Activated naive CD8-positive, alpha-beta T cell (primary cell): Measurements from ENCODE around the gene SLC17A2.
A peak's percentile ranks its signal among the peaks of the same experiment; 100 is the strongest.
"Not testable (repeated sequence)": the region's sequence is repeated elsewhere in the genome, so short reads cannot be mapped to it uniquely, and the experiment has no call there.

Experiments
- H3K27ac Mint-ChIP-seq: one replicate; pipeline ENCODE4 v1.8.0; 2021; ENCODE audit warnings: mixed read lengths
- H3K27me3 Mint-ChIP-seq: one replicate; pipeline ENCODE4 v1.8.0; 2021; ENCODE audit warnings: mixed read lengths
- H3K36me3 Mint-ChIP-seq: one replicate; pipeline ENCODE4 v1.8.0; 2021; ENCODE audit warnings: mixed read lengths
- H3K4me1 Mint-ChIP-seq: one replicate; pipeline ENCODE4 v1.8.0; 2021; ENCODE audit warnings: low read depth, mixed read lengths
- H3K4me3 Mint-ChIP-seq: one replicate; pipeline ENCODE4 v1.8.0; 2021; ENCODE audit warnings: mild to moderate bottlenecking, mixed read lengths
- H3K9me3 Mint-ChIP-seq: one replicate; pipeline ENCODE4 v1.8.0; 2021; ENCODE audit warnings: low read depth, mixed read lengths

The SLC17A2 gene

DNA sequence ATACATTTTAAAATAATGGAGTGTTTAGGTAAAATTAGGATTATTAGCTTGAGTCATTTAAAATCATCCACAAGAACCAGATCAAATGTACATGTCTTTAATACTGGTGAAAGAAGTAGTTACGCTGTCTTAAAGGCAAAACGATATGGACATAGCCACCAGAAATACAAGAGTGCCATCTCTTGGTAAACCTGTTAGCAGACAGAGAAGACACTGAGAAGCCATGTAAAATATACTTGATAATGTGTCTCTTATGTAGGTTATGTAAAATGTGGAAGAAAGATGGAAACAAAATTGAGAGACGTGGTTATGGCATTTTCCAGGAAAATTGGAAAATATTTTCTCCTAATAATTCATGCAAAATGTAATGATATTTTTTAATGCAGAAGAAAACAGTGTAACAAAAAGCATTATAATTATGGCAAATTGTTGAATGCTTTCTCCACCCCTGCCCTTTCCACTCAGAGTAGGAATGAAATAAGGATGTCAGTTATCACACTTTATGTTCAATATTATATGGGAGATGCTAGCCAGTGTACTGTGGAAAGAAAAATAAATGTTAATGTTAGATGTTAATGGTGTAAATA, 12.2 kb upstream of the SLC17A2 start:
- H3K27me3 Mint-ChIP-seq = peaks cover 3% of the 10 kb centered on the region
- H3K36me3 Mint-ChIP-seq = peaks cover 5% of the 10 kb centered on the region
- peaks cover 13% of the 10 kb centered on the region for H3K4me1 Mint-ChIP-seq
- peaks cover 9% of the 10 kb centered on the region for H3K9me3 Mint-ChIP-seq
- H3K4me3 Mint-ChIP-seq = no peak overlapping the region
- H3K27ac Mint-ChIP-seq = no peak overlapping the region

DNA sequence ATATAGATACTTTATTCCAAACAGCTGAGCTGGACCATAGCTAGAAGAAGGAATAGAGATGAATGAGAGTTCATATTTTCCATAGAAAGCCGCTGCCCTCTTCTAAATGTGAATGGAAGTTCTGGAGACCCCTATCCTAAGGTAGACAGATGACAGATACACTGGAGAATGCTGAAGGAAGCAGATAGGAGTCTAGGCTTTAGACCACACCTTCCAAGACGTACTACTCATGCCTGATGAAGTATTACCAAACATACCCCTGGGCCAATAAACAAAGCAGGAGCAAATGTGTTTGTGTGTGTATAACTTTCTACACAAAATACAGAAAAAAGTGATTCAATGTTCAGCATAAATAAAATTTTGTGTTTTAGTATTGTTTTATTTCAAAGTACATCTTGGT, 9.1 kb upstream of the SLC17A2 start:
- Mint-ChIP-seq H3K36me3 (no peaks in the 10 kb centered on the region), H3K4me3 (no peak overlapping the region), H3K27me3 (peaks cover 2% of the 10 kb centered on the region), H3K4me1 (no peaks in the 10 kb centered on the region), H3K27ac (no peak overlapping the region), H3K9me3 (no peaks in the 10 kb centered on the region)

- H3K4me3 Mint-ChIP-seq = no peak overlapping the region
- peaks cover 1% of the 10 kb centered on the region for H3K27me3 Mint-ChIP-seq
- H3K27ac Mint-ChIP-seq = no peak overlapping the region
- H3K4me1 Mint-ChIP-seq = no peaks in the 10 kb centered on the region
- no peaks in the 10 kb centered on the region for H3K9me3 Mint-ChIP-seq
- H3K36me3 Mint-ChIP-seq = peaks cover 2% of the 10 kb centered on the region
Measured at GRCh38 chr6:25935953-25936352, 5.5 kb upstream of the SLC17A2 start.

GRCh38 chr6:25934735-25935313, 4.3 kb upstream of the SLC17A2 start:
- H3K27ac Mint-ChIP-seq = no peak overlapping the region
- peaks cover 2% of the 10 kb centered on the region for H3K36me3 Mint-ChIP-seq
- H3K4me3 Mint-ChIP-seq = no peak overlapping the region
- no peaks in the 10 kb centered on the region for H3K4me1 Mint-ChIP-seq
- H3K27me3 Mint-ChIP-seq = peaks cover 1% of the 10 kb centered on the region
- H3K9me3 Mint-ChIP-seq = no peaks in the 10 kb centered on the region

DNA sequence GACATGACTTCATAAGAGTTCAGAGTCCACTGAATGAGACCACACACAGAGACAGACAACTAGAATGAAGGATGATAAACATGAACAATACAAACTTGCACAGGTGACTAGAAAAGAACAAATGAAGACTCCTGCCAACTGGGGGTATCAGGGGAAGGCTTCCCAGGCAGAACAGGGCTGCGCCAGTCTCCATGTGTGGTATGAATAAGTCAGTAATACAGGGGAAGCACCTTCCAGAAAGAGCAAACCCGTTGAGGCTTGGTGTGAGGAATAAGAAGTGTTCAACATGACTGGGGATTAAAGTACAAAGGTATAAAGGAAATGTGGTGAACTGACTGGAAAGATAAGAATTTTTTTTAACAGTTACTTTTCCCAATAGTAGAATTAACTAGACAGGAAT, 3.7 kb upstream of the SLC17A2 start:
- Mint-ChIP-seq H3K27me3 (peaks cover 1% of the 10 kb centered on the region), H3K9me3 (no peaks in the 10 kb centered on the region), H3K27ac (no peak overlapping the region), H3K4me1 (no peaks in the 10 kb centered on the region), H3K36me3 (peaks cover 2% of the 10 kb centered on the region), H3K4me3 (no peak overlapping the region)

DNA sequence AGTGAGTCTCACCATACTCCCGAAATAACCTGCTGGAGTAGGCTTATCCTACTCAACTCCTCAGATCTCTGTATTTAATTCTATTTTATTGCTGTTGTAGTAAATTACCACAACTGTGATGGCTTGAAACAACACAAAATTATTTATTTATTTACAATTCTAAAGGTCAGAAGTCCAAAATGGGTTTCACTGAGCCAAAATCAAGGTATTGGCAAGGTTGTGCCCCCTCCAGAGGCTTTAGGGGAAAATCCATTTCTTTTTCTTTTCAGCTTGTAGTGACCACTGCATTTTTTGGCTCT, 869 bp upstream of the SLC17A2 start:
- no peaks in the 10 kb centered on the region for H3K9me3 Mint-ChIP-seq
- no peaks in the 10 kb centered on the region for H3K4me1 Mint-ChIP-seq
- H3K4me3 Mint-ChIP-seq = no peak overlapping the region
- no peak overlapping the region for H3K27ac Mint-ChIP-seq
- peaks cover 2% of the 10 kb centered on the region for H3K36me3 Mint-ChIP-seq
- H3K27me3 Mint-ChIP-seq = peaks cover 1% of the 10 kb centered on the region

DNA sequence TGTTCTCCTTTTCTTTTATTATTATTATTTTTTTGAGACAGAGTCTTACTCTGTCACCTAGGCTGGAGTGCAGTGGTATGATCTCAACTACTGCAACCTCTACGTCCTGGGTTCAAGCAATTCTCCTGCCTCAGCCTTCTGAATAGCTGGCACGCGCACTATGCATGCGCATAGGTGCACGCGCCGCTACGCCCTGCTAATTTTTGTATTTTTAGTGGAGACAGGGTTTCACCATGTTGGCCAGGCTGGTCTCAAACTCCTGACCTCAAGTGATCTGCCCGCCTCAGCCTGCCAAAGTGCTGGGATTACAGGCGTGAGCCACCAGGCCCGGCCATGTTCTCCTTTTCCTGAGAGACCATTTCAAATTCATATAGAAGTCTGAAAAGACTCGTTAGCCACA, 706 bp downstream of the SLC17A2 start:
- not testable (repeated sequence) for H3K36me3 Mint-ChIP-seq, H3K4me3 Mint-ChIP-seq, H3K4me1 Mint-ChIP-seq, H3K27me3 Mint-ChIP-seq, H3K27ac Mint-ChIP-seq, H3K9me3 Mint-ChIP-seq

DNA sequence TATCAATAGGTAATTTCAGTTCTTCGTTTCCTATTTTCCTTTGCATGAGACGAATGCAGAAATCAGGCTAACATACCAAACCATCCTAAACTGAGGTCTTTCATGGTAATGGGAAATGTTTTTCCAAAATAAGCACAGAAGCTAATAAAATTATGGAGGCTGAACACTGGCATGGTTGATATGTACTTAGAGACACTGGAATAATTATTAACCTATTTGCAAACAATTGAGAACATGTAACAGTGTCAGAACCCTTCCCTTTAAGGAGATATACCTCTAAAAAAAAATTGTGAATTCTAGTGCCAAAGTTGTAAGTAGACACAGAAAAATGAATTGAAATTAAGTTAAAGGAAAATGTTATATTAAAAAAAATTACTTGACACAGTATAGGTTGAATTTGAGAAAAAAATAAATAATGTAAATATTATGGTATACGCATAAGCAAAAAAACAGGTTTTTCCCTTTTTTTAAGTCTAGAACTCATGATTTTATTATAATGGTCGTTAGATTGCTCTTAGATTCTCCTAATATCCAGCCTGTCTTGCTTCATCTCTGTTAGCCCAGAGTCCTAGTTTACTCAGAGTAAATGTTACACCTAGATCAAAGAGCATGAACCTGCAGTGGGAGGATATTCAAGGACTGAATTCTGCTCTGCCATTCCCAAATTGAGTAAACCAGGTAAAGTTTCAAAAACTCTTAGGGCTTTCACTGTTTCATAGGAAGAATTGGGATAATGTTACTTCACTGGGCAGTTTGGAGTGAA, 1.7 kb downstream of the SLC17A2 start:
- H3K36me3 Mint-ChIP-seq = no peaks in the 10 kb centered on the region
- no peaks in the 10 kb centered on the region for H3K9me3 Mint-ChIP-seq
- no peak overlapping the region for H3K4me3 Mint-ChIP-seq
- no peak overlapping the region for H3K27ac Mint-ChIP-seq
- no peaks in the 10 kb centered on the region for H3K4me1 Mint-ChIP-seq
- no peaks in the 10 kb centered on the region for H3K27me3 Mint-ChIP-seq

DNA sequence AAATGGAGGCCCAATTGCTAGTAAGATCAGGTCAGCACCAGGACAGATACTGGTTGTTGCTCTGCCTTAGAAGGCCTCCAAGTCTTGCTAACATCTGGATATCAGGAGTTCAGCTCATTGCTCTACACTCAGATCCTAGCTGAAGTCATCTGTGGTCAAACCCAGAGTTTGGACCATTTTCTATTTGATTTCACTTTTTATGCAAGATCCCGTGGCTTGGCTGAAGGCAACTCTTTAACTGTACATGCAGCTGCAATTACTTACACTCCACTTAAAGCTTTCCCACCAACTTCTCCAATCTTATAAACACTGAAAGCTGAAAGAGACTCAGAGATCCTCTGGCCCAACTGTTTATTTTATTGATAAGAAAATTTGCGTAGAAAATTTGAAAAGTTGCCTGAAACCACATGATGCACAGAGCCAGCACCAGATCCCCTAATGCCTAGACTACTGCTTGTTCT, 2.7 kb downstream of the SLC17A2 start:
- Mint-ChIP-seq H3K4me1 (no peaks in the 10 kb centered on the region), H3K4me3 (no peak overlapping the region), H3K36me3 (no peaks in the 10 kb centered on the region), H3K27me3 (no peaks in the 10 kb centered on the region), H3K27ac (no peak overlapping the region), H3K9me3 (no peaks in the 10 kb centered on the region)

GRCh38 chr6:25927178-25927577, 3.3 kb downstream of the SLC17A2 start:
- Mint-ChIP-seq H3K27ac (no peak overlapping the region), H3K36me3 (peaks cover 2% of the 10 kb centered on the region), H3K9me3 (no peaks in the 10 kb centered on the region)

GRCh38 chr6:25925876-25926275, 4.6 kb downstream of the SLC17A2 start:
- Mint-ChIP-seq H3K4me3 (no peak overlapping the region), H3K4me1 (no peaks in the 10 kb centered on the region), H3K9me3 (no peaks in the 10 kb centered on the region), H3K36me3 (peaks cover 2% of the 10 kb centered on the region), H3K27me3 (no peaks in the 10 kb centered on the region), H3K27ac (no peak overlapping the region)

More at GRCh38 chr6:25927178-25927577, 3.3 kb downstream of the SLC17A2 start:
- no peak overlapping the region for H3K4me3 Mint-ChIP-seq
- no peaks in the 10 kb centered on the region for H3K27me3 Mint-ChIP-seq
- H3K4me1 Mint-ChIP-seq = no peaks in the 10 kb centered on the region

- Mint-ChIP-seq H3K4me1 (peaks cover 9% of the 10 kb centered on the region), H3K9me3 (no peaks in the 10 kb centered on the region), H3K27me3 (no peaks in the 10 kb centered on the region), H3K27ac (no peak overlapping the region), H3K36me3 (peaks cover 2% of the 10 kb centered on the region), H3K4me3 (no peak overlapping the region)
Measured at GRCh38 chr6:25922301-25922700, 8.2 kb downstream of the SLC17A2 start.

DNA sequence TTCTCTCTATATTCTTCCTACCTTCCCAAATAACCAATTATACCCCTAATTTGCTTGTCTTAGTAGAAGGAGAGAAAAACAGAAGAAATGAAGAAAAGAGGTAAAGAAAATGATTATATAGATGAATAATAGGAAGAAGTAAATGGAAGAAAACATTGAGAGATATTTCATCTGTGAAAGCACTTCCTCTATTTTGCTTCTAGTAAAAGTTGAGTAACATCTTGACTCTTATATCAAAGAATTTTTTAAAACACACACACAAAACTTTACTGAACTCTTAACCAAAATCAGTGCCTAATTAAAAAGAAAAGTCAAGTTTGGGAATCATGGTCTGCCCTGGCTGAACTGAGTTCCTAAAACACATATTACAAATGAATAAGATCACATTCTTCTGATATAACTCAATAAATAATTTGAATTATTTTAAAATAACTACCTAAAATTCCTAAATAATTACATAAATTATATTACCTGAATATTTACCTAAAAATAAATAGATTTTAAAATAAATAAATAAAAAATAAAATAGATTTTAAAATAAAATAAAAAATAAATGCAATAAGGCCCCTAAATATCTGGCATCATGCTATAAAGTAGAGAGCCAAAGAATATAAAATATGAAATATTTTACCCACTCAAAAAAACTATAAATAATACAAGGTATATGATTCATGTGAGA, 8.8 kb downstream of the SLC17A2 start:
- H3K27me3 Mint-ChIP-seq = no peaks in the 10 kb centered on the region
- peaks cover 9% of the 10 kb centered on the region for H3K4me1 Mint-ChIP-seq
- H3K9me3 Mint-ChIP-seq = no peaks in the 10 kb centered on the region
- no peak overlapping the region for H3K27ac Mint-ChIP-seq
- no peak overlapping the region for H3K4me3 Mint-ChIP-seq
- peaks cover 2% of the 10 kb centered on the region for H3K36me3 Mint-ChIP-seq

- Mint-ChIP-seq H3K27me3 (no peaks in the 10 kb centered on the region), H3K36me3 (peaks cover 2% of the 10 kb centered on the region), H3K4me3 (no peak overlapping the region), H3K9me3 (no peaks in the 10 kb centered on the region), H3K27ac (no peak overlapping the region), H3K4me1 (peaks cover 9% of the 10 kb centered on the region)
Measured at GRCh38 chr6:25919657-25920056, 10.8 kb downstream of the SLC17A2 start.

DNA sequence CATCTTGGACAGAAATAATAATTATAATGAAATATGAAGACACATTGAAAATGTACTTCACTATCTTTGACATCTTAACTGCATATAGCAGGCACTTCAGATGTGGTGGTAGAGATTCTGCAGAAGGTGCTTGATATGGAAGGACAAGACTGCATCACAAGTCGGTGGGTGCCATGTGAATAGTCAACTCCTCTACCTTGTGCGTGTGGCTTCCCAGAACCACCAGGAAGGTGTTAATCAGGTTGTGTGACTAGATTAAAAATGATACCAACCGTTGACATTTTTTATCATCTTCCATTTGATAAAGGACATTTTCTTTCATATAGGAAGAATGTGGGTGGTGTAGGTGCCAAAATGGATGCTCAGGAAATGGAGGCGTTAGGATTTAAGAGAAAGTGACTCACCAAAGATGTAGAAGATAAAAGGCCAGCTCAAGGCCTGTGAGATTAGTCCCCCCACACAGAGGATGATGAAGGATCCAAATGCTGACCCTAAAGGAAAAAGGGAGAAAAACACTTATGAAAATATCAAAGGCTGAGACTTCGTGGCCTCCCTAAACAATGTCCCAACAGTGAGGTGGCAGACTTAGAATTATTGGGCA, 12.3 kb downstream of the SLC17A2 start:
- H3K36me3 Mint-ChIP-seq = peaks cover 2% of the 10 kb centered on the region
- peaks cover 9% of the 10 kb centered on the region for H3K4me1 Mint-ChIP-seq
- H3K4me3 Mint-ChIP-seq = no peak overlapping the region
- peak overlapping the region; percentile 65 for H3K27ac Mint-ChIP-seq
- no peaks in the 10 kb centered on the region for H3K9me3 Mint-ChIP-seq
- no peaks in the 10 kb centered on the region for H3K27me3 Mint-ChIP-seq
